C4-2B (cell line): ENCODE measurements around the gene PDP2.

ENCODE experiments used
- H3K27ac ChIP-seq: fragments of 450-650 bp; 2 replicates; pipeline ENCODE4 v1.5.1; 2017
- CTCF ChIP-seq: fragments of 450-650 bp; conservative IDR thresholded peaks from 2 replicates; pipeline ENCODE4 v1.5.1; 2017; ENCODE audit warnings: mild to moderate bottlenecking
- ZFX ChIP-seq: fragments of 450-650 bp; IDR thresholded peaks from 2 replicates; pipeline ENCODE4 v1.6.1; 2017

The PDP2 gene

DNA sequence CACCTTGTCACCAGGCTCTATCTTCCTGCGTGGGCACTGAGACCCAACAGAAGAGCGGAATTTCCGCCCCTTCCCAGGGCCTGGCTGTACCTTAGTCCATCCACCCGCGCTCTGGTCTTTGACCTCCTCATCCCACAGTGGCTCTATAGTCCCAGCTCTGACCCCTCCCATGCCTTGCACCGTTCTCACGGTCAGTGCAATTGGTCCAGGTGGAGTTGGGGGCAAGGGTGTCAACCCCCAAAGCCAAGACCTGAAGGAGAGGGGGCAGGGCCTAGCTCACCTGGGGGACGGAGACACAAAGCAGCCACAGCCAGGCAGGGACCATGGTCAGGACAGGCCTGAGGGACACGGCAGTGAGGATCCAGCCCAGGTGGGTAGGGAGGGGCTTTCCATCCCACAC is 37.4 kb downstream of the PDP2 start:
- H3K27ac ChIP-seq, result no peak overlapping the region
- TF ChIP-seq CTCF (no peak), ZFX (no peak)

DNA sequence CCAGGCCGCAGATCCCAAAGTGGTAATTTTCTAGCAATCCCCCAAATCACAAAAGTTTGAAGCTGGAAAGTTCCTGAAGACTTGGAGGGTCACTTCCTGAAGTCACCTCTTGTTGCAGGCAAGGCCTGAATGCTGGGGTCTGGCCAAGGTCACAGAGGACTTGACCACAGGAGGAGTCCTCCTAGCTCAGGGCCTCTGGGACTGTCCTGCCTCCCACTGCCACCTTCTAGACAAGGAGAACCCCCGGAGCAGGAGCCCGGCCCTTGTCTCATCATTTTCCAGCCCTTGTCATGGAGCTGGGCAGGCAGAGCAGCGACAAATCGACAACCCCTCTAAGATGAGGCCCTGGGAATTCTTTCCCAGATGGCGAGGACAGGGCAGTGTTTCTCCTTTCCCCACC is 38.0 kb downstream of the PDP2 start:
- H3K27ac ChIP-seq, result no peak overlapping the region
- TF ChIP-seq CTCF (no peak), ZFX (no peak)

DNA sequence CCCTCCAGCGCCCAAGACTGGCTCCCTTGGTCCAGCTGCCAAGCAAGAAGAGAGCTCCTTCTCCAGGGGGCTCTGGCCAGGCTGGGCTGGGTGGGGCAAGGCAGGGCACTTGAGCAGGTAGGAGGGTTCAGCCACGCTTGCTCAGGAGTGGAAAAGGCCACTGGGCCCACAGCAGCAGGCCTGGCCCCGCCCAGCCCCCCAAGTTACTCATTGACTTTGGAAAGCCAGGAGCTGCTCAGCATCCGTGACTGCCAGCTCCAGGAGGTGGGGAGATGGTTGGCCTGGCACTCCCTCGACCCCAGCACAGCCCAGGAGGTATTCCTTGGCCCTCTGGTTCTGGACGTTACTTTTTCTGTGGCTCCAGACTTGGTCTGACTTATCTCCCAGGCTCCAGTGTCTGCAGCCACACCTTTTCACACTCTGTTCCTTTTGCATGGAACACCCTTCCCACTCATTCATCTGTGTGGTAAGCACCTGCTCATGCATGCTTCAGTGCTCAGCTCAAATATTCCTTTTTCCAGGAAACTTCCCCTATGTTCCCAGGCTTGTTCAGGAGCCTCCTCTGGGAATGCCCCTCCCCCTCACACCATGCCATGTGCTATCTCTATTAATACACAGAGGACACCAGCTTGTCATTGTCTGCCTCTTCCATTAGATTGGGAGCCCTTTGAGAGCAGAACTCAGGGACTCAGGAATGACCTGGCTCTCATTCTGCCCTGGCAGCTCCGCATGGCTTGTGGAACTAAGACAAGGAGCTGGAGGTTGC is 38.7 kb downstream of the PDP2 start, which contains the start of gene CDH16:
CDH16 (minus strand) TSS at position 83 of the 766 bp plus-strand sequence. CDS start 820 bp downstream, outside the sequence.
- H3K27ac ChIP-seq, result no peak within 1 kb of the TSS
- TF ChIP-seq CTCF (no peak), ZFX (no peak)

DNA sequence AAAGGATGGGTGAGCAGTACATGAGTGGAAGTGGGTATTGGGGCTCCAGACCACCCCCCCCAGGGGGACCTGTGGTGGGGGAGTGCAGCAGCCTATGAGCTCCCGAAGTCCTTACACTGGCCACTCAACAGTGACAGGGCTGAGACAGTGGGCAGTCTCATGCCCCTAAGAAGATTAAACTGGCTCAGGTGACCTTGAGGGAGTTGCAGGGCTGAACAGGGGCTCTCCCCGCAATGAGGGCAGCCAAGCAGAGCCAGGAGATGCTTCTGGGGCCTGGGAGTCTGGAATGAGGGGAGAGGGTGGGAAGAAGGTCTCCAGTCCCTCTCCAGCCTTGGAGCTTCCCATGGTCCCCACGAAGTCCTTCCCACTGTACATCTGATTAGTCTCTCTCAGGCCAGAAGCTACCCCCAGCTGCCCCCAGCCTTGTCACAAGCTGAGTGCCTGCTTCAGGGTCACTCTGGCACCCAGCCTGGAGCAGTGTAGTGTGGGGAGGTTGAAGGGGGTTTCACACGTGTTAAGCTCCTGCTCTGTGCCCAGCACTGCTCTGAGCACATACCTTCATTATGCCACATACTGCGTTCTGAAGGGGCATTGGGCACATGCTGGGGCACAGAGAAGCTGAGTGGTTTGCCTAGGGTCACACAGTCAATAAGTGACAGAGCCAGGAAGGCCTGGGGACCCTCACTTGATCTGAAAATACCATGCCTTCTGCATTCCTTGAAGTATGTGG is 39.4 kb downstream of the PDP2 start:
- TF ChIP-seq CTCF (no peak), ZFX (no peak)
- H3K27ac ChIP-seq, result no peak overlapping the region

- H3K27ac ChIP-seq, result no peak overlapping the region
- no peak for TF ChIP-seq CTCF
- no peak for TF ChIP-seq ZFX
These were observed 39.9 kb downstream of the PDP2 start for GRCh38 chr16:66920299-66920590.

- TF ChIP-seq CTCF (no peak), ZFX (no peak)
- no peak overlapping the region for H3K27ac ChIP-seq
These were observed 40.8 kb downstream of the PDP2 start for GRCh38 chr16:66920924-66921680.
